HepG2 (cell line): ENCODE measurements around the gene HOXD4. TPM values are rescaled to one million over a fixed set of nuclear protein-coding genes. Genes with fewer than 3 reads are reported as not detected.

ENCODE experiments used
- ATAC-seq: fragments of 200-7000 bp; cut with Tn5 transposase; 3 replicates; pipeline ENCODE4 v1.9.1; 2020; ENCODE audit warnings: mild to moderate bottlenecking, moderate library complexity
- BruUV-seq: library from RNA; stranded (reverse); fragments of 400-500 nt; replicated peaks from 2 replicates; lab custom pipeline; 2021; lab: Mats Ljungman, UMichigan
- CTCF ChIA-PET: fragments of 300-600 bp; formaldehyde crosslinking; extraction: SDS; loops from one replicate; lab custom pipeline; 2021; ENCODE audit warnings: low total read pairs, inconsistent platforms, low intra/inter-chr PET ratio; lab: Yijun Ruan, JAX
- POLR2A ChIA-PET: fragments of 350-600 bp; sonication (Branson Sonifier 250); formaldehyde crosslinking; loops from one replicate; lab custom pipeline; 2020; ENCODE audit warnings: antibody characterized with exemption, inconsistent platforms; lab: Yijun Ruan, JAX
- DNase-seq: peaks from one replicate; pipeline ENCODE4 v3.0.0-alpha.2; 2015; ENCODE audit warnings: low spot score
- FAIRE-seq: peaks from 3 replicates; lab custom pipeline; 2011; peaks lifted over from hg19 to GRCh38; lab: Jason Lieb, UNC
- H2AFZ ChIP-seq: one replicate; pipeline ENCODE4 v1.6.1; 2011; ENCODE audit warnings: low read length, inconsistent platforms
- H3K27ac ChIP-seq: fragments of 300-600 bp; 3 replicates; pipeline ENCODE4 v1.8.0; 2011; ENCODE audit warnings: mixed run types, mild to moderate bottlenecking, mixed read lengths, low read length, inconsistent platforms; ENCODE audit not compliant: insufficient read depth; ENCODE audit errors: extremely low read length
- H3K27me3 ChIP-seq, 2 experiments: fragments of 200-600 bp in 1 of 2; 2 replicates in 1 of 2; 3 replicates in 1 of 2; pipeline versions ENCODE4 v1.6.0 to v1.8.0; 2011; ENCODE audit warnings: low read length in 2 of 2, mild to moderate bottlenecking in 2 of 2, moderate library complexity in 2 of 2, inconsistent platforms in 1 of 2; ENCODE audit not compliant: insufficient read depth in 2 of 2, control insufficient read depth in 1 of 2
- H3K36me3 ChIP-seq, 2 experiments: fragments of 200-600 bp in 1 of 2; replicated peaks in 1 of 2; 2 replicates in 1 of 2; 3 replicates in 1 of 2; pipeline versions ENCODE4 v1.5.1 to v1.8.0; 2011; ENCODE audit warnings: low read length in 2 of 2, inconsistent platforms in 1 of 2; ENCODE audit not compliant: insufficient read depth in 2 of 2, control insufficient read depth in 1 of 2
- H3K4me1 ChIP-seq: 2 replicates; pipeline ENCODE4 v1.5.1; 2012; ENCODE audit warnings: low read length, inconsistent platforms; ENCODE audit not compliant: insufficient read depth
- H3K4me2 ChIP-seq: 2 replicates; pipeline ENCODE4 v1.6.0; 2011; ENCODE audit warnings: low read depth, low read length, inconsistent platforms
- H3K4me3 ChIP-seq, 3 experiments: fragments of 200-600 bp in 1 of 3; sonication (generic), shearing (Covaris generic) in 1 of 3; replicated peaks in 1 of 3; 2 replicates each; pipeline ENCODE4 v1.5.1; 2011 to 2016; ENCODE audit warnings: low read length in 3 of 3, inconsistent platforms in 2 of 3, low read depth in 2 of 3, mild to moderate bottlenecking in 2 of 3, control low read depth in 1 of 3, mixed read lengths in 1 of 3; ENCODE audit not compliant: insufficient read depth in 1 of 3
- H3K79me2 ChIP-seq: one replicate; pipeline ENCODE4 v1.6.1; 2011; ENCODE audit warnings: low read length, inconsistent platforms; ENCODE audit not compliant: insufficient read depth
- H3K9ac ChIP-seq: 2 replicates; pipeline ENCODE4 v1.6.0; 2011; ENCODE audit warnings: mild to moderate bottlenecking, low read depth, low read length, inconsistent platforms; ENCODE audit not compliant: insufficient read depth
- H3K9me3 ChIP-seq: 2 replicates; pipeline ENCODE4 v1.5.1; 2012; ENCODE audit warnings: mild to moderate bottlenecking, low read length
- H4K20me1 ChIP-seq: 2 replicates; pipeline ENCODE4 v1.6.0; 2011; ENCODE audit warnings: inconsistent platforms, mild to moderate bottlenecking, low read length, moderate library complexity; ENCODE audit not compliant: insufficient read depth
- BCL6 ChIP-seq: IDR thresholded peaks from 2 replicates; pipeline ENCODE4 v1.6.1; 2016; ENCODE audit warnings: missing genetic modification reagents, missing compliant biosample characterization
- RXRB ChIP-seq: IDR thresholded peaks from 2 replicates; pipeline ENCODE4 v1.6.1; 2016; ENCODE audit warnings: borderline replicate concordance, missing genetic modification reagents, missing compliant biosample characterization
- SNAPC4 ChIP-seq: sonication (generic); formaldehyde crosslinking; IDR thresholded peaks from 2 replicates; pipeline ENCODE4 v1.4.0; 2020; ENCODE audit warnings: mild to moderate bottlenecking, missing genetic modification reagents
- ZC3H4 ChIP-seq: sonication (generic); formaldehyde crosslinking; IDR thresholded peaks from 2 replicates; pipeline ENCODE4 v1.4.0; 2020; ENCODE audit warnings: missing genetic modification reagents, borderline replicate concordance
- ZHX1 ChIP-seq: sonication (generic); formaldehyde crosslinking; IDR thresholded peaks from 2 replicates; pipeline ENCODE4 v1.8.1; 2022; ENCODE audit warnings: low read depth, mild to moderate bottlenecking, missing genetic modification reagents
- ZKSCAN1 ChIP-seq: fragments of 150-350 bp; IDR thresholded peaks from 2 replicates; pipeline ENCODE4 v1.6.1; 2014; ENCODE audit warnings: low read length
- ZNF10 ChIP-seq: sonication (generic); formaldehyde crosslinking; IDR thresholded peaks from 2 replicates; pipeline ENCODE4 v1.4.0; 2020; ENCODE audit warnings: mild to moderate bottlenecking, low read depth, missing genetic modification reagents, borderline replicate concordance
- ZNF275 ChIP-seq: sonication (generic); formaldehyde crosslinking; IDR thresholded peaks from 2 replicates; pipeline ENCODE4 v1.8.0; 2022; ENCODE audit warnings: missing genetic modification reagents, mild to moderate bottlenecking, inconsistent platforms, borderline replicate concordance
- ZNF567 ChIP-seq: sonication (generic); formaldehyde crosslinking; IDR thresholded peaks from 2 replicates; pipeline ENCODE4 v1.8.1; 2023; ENCODE audit warnings: mild to moderate bottlenecking, missing genetic modification reagents, borderline replicate concordance
- ZNF576 ChIP-seq: sonication (generic); formaldehyde crosslinking; IDR thresholded peaks from 2 replicates; pipeline ENCODE4 v1.4.0; 2020; ENCODE audit warnings: mild to moderate bottlenecking, missing genetic modification reagents
- ZNF749 ChIP-seq: sonication (generic); formaldehyde crosslinking; IDR thresholded peaks from 2 replicates; pipeline ENCODE4 v1.8.0; 2022; ENCODE audit warnings: mild to moderate bottlenecking, missing genetic modification reagents, moderate library complexity, borderline replicate concordance
- ZSCAN12 ChIP-seq: sonication (generic); formaldehyde crosslinking; IDR thresholded peaks from 2 replicates; pipeline ENCODE4 v1.9.0; 2021; ENCODE audit warnings: mild to moderate bottlenecking, missing genetic modification reagents
- ZZZ3 ChIP-seq: sonication (generic); formaldehyde crosslinking; IDR thresholded peaks from 2 replicates; pipeline ENCODE4 v1.4.0; 2020; ENCODE audit warnings: missing genetic modification reagents, mild to moderate bottlenecking, borderline replicate concordance
- WGBS: methylation state at CpG from one replicate; pipeline ENCODE4 v1.1.6; 2017; ENCODE audit warnings: low lambda C conversion rate; 5-methylcytosine and 5-hydroxymethylcytosine counted together
- in situ Hi-C: cut with HindIII; loops from 2 replicates; pipeline ENCODE4 v1.10.0; 2017; ENCODE audit warnings: low pct_unique_long_range_greater_than_20kb; ENCODE audit not compliant: extremely low pct_ligation_motif_present
- intact Hi-C: fragments of 100-400 bp; cut with micrococcal nuclease; formaldehyde crosslinking; loops from one replicate; pipeline ENCODE4 v1.10.0; 2022; ENCODE audit not compliant: unreplicated experiment
- polyA plus RNA-seq, 8 experiments: library from polyadenylated mRNA; depleted of rRNA in 3 of 8; stranded (reverse) in 7 of 8; unstranded in 1 of 8; fragments of >200 nt; fragmentation: Illumina TruSeq in 4 of 8; extraction: Trizol in 4 of 8; gene quantifications; 2 replicates each; pipeline versions ENCODE4 v1.2.1 to v1.2.3, GENCODE V29; 2011 to 2016; ENCODE audit warnings: low read depth in 4 of 8, missing spikeins in 1 of 8, mixed read lengths in 1 of 8; ENCODE audit not compliant: insufficient read depth in 1 of 8
- total RNA-seq, 5 experiments: library from RNA; depleted of rRNA; stranded (reverse); fragments of >200 nt; fragmentation: Illumina TruSeq; extraction: Trizol; gene quantifications; 2 replicates each; pipeline ENCODE4 v1.2.3, GENCODE V29; 2016; ENCODE audit warnings: low read depth in 1 of 5

The HOXD4 gene
- total and polyA plus RNA-seq, 2 of the 13 experiments (the other 11 are each of a cell fraction or from before 2014, with no cell fraction given), result not detected

- no peaks in the 10 kb centered on the region for H3K9me3 ChIP-seq
- H3K4me2 ChIP-seq, result no peak overlapping the region
- H3K36me3 ChIP-seq, result no peaks in the 10 kb centered on the region
- FAIRE-seq, result no peak
- H3K4me1 ChIP-seq, result no peaks in the 10 kb centered on the region
- peaks cover 13 to 81% of the 10 kb centered on the region in 2 experiments for H3K27me3 ChIP-seq
- H3K9ac ChIP-seq, result no peak overlapping the region
- H3K79me2 ChIP-seq, result no peaks in the 10 kb centered on the region
- H2AFZ ChIP-seq, result no peak overlapping the region
- no peak overlapping the region for H3K27ac ChIP-seq
- 32% methylated on average over 48 of the region's 49 CpGs for WGBS
- ChIA-PET CTCF (interaction anchor here (1.8 to 3.0 kb wide), 6 partner anchors 12 to 686 kb away, joined by 7 to 44 read pairs (median 15); no protein-coding TSS in a partner anchor), POLR2A (no interaction called here)
- H3K4me3 ChIP-seq, result no peak overlapping the region
- no peak for ATAC-seq
- DNase-seq, result no peak
- in situ Hi-C loops (loop anchor here (5.0 kb wide), 4 partner anchors 424 to 1019 kb away; no protein-coding TSS in a partner anchor), intact Hi-C loops (no loop called here)
- no peaks in the 10 kb centered on the region; the same call in 1 of the 2 replicates for H4K20me1 ChIP-seq
- BruUV-seq, result no TSS peak
- TF ChIP-seq SNAPC4, result no peak
- no peak for TF ChIP-seq BCL6 (CRISPR knock-in tag)
- no peak for TF ChIP-seq ZSCAN12
- TF ChIP-seq ZHX1 (CRISPR knock-in tag), result no peak
- no peak for TF ChIP-seq ZZZ3 (CRISPR knock-in tag)
- TF ChIP-seq ZNF749 (CRISPR knock-in tag), result no peak
- TF ChIP-seq ZNF567, result no peak
- TF ChIP-seq ZNF10, result no peak
- TF ChIP-seq ZNF275 (CRISPR knock-in tag), result no peak
- TF ChIP-seq RXRB (CRISPR knock-in tag), result no peak
- TF ChIP-seq ZKSCAN1, result no peak
- no peak for TF ChIP-seq ZC3H4
- no peak for TF ChIP-seq ZNF576 (CRISPR knock-in tag)
Observed at GRCh38 chr2:176128172-176128981, 23.0 kb upstream of the HOXD4 start.
